Measurements from ENCODE around the gene TCAF1.
A peak's percentile ranks its signal among the peaks of the same experiment; 100 is the strongest.

The TCAF1 gene

DNA sequence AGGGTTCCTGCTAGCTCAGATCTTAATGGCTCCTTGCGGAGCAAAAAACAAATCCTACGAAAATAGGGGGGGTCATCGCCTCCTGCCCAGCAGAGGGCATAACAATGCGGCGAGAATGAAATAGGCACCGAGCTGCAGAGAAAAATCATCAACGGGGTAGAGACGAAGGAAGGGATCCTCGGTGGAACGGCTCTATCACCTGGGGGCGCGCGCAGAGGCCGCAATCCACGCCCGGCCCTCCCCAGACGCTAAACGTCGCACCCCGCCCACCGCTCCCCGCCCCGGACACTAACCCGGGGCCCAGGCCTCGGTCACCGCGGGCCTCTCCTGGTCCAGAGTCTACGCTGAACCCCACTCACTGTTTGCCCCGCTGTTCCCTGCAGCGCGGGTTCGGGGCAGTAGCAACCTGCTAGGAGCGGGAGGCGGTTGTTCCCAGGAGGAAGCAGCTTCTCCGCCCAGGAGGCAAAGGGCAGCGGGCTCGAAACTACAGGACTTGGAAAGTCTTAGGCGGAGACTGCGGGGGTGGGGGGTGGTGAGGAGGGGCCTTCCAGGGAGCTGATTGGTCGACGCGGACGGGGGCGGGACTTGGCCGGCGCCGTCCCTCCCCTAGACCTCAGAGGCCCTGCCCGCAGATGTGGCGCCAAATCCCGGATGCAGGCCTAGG, at the start of gene TCAF1:
Gene TCAF1, minus strand, starts transcription at position 509 of the 664 bp plus-strand sequence. CDS start 25,568 bp downstream, outside the sequence.
- DNase-seq: peak; percentile 93

- DNase-seq: peak; percentile 69
These were observed 46.8 kb upstream of the TCAF1 start for GRCh38 chr7:143948733-143949132.

DNA sequence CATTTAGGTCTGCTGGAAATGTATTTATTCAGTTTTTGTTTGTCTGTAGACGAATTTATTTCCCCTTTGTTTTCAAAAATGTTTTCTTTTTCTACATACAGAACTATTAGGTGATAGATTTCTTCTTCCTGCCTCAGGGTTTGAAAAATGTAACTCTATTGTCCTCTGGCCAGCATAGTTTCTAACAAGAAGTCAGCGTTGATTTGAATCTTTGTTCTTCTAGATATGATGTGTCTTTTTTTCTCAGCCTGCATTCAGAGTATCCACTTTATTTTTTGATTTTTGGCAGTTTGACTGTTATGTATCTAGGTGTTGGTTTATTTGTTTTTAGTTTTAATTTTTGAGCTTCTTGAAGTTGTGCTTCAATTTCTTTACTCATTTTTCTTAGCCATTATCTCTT, 45.1 kb upstream of the TCAF1 start:
- no peak for DNase-seq

GRCh38 chr7:143945423-143945822, 43.4 kb upstream of the TCAF1 start:
- no peak for DNase-seq

- no peak for DNase-seq
These were observed 36.6 kb upstream of the TCAF1 start for GRCh38 chr7:143938379-143939243.

- peak; percentile 96 for DNase-seq
These were observed 34.4 kb upstream of the TCAF1 start for GRCh38 chr7:143936087-143937009.

- peak; percentile 86 for DNase-seq
These were observed 32.8 kb upstream of the TCAF1 start, which contains the start of gene OR2F2 for GRCh38 chr7:143934526-143935325. Gene OR2F2 (plus strand): TSS chr7:143935233. CDS start chr7:143935233, 0 bp downstream.

GRCh38 chr7:143931739-143932138, 29.8 kb upstream of the TCAF1 start:
- DNase-seq: no peak

DNA sequence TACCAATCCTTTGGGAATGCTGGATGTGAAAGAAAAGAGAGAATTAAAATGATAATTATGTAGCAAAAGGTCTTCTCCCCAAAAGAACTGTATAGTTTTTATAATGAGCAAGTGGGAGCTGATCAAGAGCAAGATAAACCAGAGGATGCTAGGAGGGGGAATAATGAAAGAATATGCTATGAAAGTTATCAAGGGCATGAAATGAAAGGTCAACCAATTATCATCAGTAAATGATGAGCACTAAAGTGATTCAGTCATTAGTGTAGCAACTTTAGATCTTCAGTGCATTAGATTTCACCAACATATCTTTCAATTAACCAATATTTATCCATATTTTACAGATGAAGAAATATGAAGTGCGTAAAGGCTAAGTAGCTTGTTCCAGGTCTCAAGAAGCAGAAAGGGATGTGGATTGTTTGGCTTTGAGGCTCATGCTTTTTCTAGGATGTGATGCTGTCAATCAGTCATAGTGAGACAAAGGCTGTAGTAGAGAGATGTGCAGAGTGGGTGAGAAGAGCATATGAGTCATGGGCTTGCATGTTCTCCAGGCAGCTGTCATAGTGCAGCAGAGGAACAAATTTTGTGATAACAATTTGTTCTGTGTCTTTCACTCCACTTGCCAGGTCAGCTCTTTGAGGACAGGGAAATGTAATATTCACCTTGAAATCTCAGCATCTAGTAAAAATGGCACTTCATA, 27.4 kb upstream of the TCAF1 start:
- DNase-seq: peak; percentile 36

DNA sequence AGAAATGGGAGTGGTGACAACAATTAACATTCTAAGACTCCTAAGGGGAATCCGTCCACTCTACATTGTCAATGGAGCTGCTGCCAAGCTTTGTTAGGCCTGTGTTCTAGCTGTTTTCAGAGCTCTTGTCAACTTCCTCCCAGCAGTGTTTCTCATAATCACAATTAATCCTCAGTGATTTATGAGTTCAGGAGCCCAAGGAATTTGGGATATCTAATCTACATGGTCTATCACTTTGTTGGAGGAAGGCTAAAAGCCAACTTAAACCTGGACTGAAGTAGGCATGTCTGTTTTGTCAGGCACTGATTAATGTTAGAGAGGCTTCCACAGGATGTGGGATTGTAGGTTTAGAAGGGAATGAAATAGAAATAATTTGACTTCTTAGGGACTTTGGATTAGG, 22.9 kb upstream of the TCAF1 start:
- peak; percentile 84 for DNase-seq

- no peak for DNase-seq
These were observed 13.1 kb upstream of the TCAF1 start for GRCh38 chr7:143914938-143915652.

DNA sequence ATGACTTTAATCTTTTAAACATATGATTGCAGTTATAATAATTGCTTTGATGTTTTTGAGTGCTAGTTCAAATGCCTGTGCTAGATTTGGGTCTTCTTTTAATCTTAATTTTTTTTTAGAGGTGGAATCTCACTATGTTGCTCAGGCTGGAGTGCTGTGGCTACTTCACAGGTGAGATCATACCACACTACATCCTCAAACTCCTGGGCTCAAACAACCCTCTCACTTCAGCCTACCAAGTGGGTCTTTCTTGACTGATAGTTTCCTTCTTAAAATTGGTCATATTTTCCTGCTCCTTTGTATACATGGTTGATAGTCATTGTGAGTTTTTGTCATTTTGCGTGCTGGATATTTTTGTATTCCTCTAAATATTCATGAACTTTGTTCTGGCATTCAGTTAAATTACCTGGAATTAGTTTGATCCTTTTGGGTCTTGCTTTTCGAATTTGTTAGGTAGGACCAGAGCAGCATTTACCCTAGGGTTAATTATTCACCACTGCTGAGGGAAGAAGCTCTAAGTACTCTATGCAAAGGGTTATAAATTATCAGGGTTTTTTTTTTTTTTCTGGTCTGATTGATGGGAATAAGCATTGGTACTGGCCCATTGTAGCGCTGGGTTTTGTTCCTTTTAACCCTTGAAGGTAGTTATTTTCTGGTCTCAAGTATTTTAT, 12.1 kb upstream of the TCAF1 start:
- DNase-seq: no peak

DNA sequence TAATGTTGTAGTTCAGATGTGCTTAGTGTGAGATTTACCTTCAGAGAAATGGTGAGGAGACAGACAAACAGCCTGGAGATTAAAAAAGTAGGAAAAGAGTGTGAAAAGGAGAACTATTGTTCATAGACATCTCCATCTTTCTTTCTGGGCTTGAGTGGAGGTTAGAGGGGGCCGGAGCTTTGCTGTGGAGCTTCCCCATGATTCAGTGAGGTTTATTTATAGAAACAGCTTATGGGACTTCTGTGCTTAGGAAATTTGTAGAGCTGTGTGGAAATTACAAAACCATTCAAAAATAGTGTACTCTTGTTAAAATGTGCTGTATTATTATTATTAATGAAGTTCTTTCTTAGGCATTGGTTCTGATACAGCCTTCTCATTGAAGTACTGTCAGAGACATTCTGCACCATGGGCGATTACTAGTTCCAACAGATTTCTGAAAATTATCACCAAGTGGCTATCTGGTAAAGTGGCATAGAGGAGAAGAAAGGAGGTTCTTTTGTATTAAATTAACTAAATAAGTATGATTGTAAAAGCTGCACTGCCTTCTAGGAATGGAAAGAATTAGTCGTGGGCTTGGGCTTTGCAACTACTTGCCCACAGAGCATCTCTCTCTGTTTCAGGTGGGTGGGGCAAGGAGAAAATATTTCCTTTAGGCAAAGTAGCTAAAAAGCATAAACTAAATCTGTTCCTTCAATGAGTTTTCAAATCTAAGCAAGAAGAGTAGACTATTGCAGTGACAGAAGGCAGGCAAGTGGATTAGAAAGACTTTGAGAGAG, 8.7 kb upstream of the TCAF1 start:
- no peak for DNase-seq

DNA sequence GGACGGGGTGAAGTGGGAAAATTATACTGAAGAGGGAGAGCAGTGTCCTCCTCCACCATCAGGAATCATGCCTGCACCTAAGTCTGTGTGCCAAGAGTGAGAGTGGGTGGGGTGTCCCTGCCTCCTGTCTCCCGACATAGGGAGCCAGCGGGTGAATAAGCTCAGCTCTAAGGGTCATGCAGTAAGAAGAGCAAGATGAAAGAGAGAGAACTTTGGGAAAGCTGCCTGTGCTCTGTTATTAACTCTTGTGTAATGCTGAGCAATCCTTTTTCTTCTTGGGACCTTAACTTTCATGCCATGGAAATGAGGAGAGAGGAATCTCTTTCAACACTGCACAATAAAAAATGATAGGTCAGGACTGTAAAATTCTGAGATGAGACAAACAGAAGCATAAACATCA, 7.9 kb upstream of the TCAF1 start:
- DNase-seq: no peak

- DNase-seq: no peak
These were observed 6.1 kb upstream of the TCAF1 start for GRCh38 chr7:143908120-143908519.

GRCh38 chr7:143906895-143907294, 4.9 kb upstream of the TCAF1 start:
- no peak for DNase-seq

DNA sequence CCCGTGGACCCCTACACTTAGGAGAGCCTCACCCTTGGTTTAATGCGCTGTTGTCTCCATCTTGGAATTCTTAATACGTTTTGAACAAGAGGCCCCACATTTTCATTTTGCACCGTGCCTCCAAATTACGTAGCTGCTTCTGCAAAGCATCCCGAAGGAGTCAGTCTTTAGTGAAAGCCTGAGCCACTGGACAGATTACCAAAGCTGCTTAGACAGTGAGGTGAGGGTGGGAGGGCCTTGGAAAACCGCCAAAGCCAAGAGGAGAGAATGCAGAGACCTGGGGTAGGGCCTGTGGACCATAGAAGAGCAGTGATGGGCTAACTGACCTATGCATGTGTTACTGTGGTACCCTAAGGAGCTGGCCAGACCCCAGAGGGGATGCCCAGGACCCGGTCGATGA, 4.2 kb upstream of the TCAF1 start:
- DNase-seq: no peak

DNA sequence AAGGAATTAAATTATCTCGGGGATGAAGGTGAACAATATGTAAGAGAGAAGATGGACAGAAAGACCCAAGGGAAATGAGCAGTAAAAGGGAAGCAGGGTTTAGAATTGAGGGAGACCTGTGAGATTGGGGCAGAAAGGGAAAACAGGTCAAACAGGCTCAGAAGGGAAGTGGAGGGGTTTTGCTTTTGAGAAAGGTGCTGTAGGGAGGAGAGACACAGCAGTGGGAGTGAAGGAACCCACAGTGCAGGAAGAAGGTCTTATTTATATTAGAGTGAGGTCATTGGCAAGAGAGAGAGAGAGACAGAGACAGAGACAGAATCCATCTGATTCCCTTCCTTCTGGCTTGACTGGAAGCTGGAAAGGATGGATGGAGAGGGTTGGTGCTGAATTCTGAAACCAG, 3.5 kb upstream of the TCAF1 start:
- no peak for DNase-seq

- no peak for DNase-seq
These were observed 440 bp upstream of the TCAF1 start for GRCh38 chr7:143902332-143902899.
